Activated CD8-positive, alpha-beta T cell treated with anti-CD3 and anti-CD28 coated beads for 36 hours (primary cell): ENCODE data around the gene ASTN1. TPM values are rescaled to one million over a fixed set of nuclear protein-coding genes. Genes with fewer than 3 reads are reported as not detected.

Source experiments
- ATAC-seq: fragments of 200-7000 bp; cut with Tn5 transposase; one replicate; pipeline ENCODE4 v1.10.0; 2021; ENCODE audit warnings: mild to moderate bottlenecking, moderate library complexity
- CTCF ChIA-PET: fragments of 350-600 bp; sonication (Branson Sonifier 250); formaldehyde crosslinking; loops from one replicate; lab custom pipeline; 2021; ENCODE audit warnings: antibody characterized with exemption; lab: Charles Lee
- POLR2A ChIA-PET: fragments of 350-600 bp; sonication (Branson Sonifier 250); formaldehyde crosslinking; loops from one replicate; lab custom pipeline; 2021; ENCODE audit warnings: antibody characterized with exemption; lab: Charles Lee
- DNase-seq: peaks from one replicate; pipeline ENCODE4 v3.0.0-alpha.2; 2020
- H3K27ac Mint-ChIP-seq: one replicate; pipeline ENCODE4 v1.8.0; 2021; ENCODE audit warnings: mild to moderate bottlenecking, mixed read lengths
- H3K27me3 Mint-ChIP-seq: one replicate; pipeline ENCODE4 v1.8.0; 2021; ENCODE audit warnings: mixed read lengths
- H3K36me3 Mint-ChIP-seq: one replicate; pipeline ENCODE4 v1.8.0; 2021; ENCODE audit warnings: low read depth, mixed read lengths
- H3K4me1 Mint-ChIP-seq: one replicate; pipeline ENCODE4 v1.8.0; 2021; ENCODE audit warnings: low read depth, mixed read lengths
- H3K4me3 Mint-ChIP-seq: one replicate; pipeline ENCODE4 v1.8.0; 2021; ENCODE audit warnings: mild to moderate bottlenecking, moderate library complexity, mixed read lengths
- H3K9me3 Mint-ChIP-seq: one replicate; pipeline ENCODE4 v1.8.0; 2021; ENCODE audit warnings: mixed read lengths
- CTCF ChIP-seq: fragments of 200-600 bp; IDR thresholded peaks from one replicate; pipeline ENCODE4 v1.8.0; 2022; ENCODE audit warnings: antibody characterized with exemption, mild to moderate bottlenecking
- intact Hi-C: fragments of 100-400 bp; cut with micrococcal nuclease; formaldehyde crosslinking; loops from one replicate; pipeline ENCODE4 v1.10.0; 2022
- total RNA-seq, 2 experiments: library from RNA; stranded (reverse); gene quantifications; one replicate each; pipeline ENCODE4 v1.2.3, GENCODE V29; 2021

Gene ASTN1
- total RNA-seq, 2 experiments from 2014 or later = not detected

DNA sequence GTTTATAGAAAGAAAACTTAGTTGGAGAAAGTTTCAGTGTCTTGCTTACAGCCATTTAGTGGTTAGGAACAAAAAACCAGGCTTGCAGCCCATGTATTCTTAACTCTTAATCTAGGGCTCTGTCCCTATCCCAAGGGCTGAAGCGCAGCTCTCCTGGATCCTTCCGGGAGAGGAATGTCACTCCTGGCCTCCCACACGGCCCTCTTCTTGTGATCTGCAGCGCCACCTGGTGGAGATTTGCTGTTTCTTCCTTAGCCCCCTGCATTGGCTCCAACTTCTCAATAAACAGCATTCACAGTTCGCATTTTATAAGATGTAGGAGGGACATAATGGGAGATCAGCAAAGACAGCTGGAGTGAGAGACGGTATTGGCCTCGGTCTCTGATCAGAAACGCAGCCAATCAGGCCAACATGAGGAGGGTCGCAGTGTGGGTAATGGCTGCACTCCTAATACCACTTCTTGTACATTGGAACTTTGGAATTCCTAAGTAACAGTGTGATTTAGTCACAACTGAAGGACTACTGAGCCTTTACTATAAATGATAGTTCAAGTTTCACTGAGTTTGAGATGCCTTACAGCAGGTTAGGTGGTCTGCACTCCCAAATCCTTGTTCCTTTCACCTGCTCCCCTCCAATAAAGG lies 283.4 kb downstream of the ASTN1 start:
- Mint-ChIP-seq H3K4me1 (no peaks in the 10 kb centered on the region), H3K27me3 (peaks cover 3% of the 10 kb centered on the region), H3K27ac (no peak overlapping the region), H3K4me3 (no peak overlapping the region), H3K9me3 (no peaks in the 10 kb centered on the region), H3K36me3 (no peaks in the 10 kb centered on the region)
- POLR2A ChIA-PET = no interaction called here
- DNase-seq (peak; percentile 66), ATAC-seq (no peak)
- TF ChIP-seq CTCF = peak; percentile 72
- CTCF ChIA-PET = interaction anchor here (0.6 to 1.6 kb wide), 5 partner anchors 115 to 506 kb away, joined by 3 to 8 read pairs (median 3); no protein-coding TSS in a partner anchor
- intact Hi-C loops = loop anchor here (2.0 to 5.0 kb wide), 2 partner anchors 322 to 504 kb away; no protein-coding TSS in a partner anchor

GRCh38 chr1:176879784-176880620 lies 284.5 kb downstream of the ASTN1 start:
- Mint-ChIP-seq H3K27ac (no peak overlapping the region), H3K36me3 (no peaks in the 10 kb centered on the region), H3K9me3 (no peaks in the 10 kb centered on the region), H3K27me3 (peaks cover 3% of the 10 kb centered on the region), H3K4me1 (no peaks in the 10 kb centered on the region), H3K4me3 (no peak overlapping the region)
- ChIA-PET CTCF (interaction anchor here (0.8 to 1.6 kb wide), 5 partner anchors 146 to 505 kb away, joined by 3 to 8 read pairs (median 3); no protein-coding TSS in a partner anchor), POLR2A (interaction anchor here (0.6 kb wide), 1 partner anchor 8 kb away, joined by 3 read pairs; no protein-coding TSS in a partner anchor)
- intact Hi-C loops = loop anchor here (2.0 to 5.0 kb wide), 2 partner anchors 321 to 503 kb away; no protein-coding TSS in a partner anchor
- DNase-seq (no peak), ATAC-seq (no peak)
- no peak for TF ChIP-seq CTCF

DNA sequence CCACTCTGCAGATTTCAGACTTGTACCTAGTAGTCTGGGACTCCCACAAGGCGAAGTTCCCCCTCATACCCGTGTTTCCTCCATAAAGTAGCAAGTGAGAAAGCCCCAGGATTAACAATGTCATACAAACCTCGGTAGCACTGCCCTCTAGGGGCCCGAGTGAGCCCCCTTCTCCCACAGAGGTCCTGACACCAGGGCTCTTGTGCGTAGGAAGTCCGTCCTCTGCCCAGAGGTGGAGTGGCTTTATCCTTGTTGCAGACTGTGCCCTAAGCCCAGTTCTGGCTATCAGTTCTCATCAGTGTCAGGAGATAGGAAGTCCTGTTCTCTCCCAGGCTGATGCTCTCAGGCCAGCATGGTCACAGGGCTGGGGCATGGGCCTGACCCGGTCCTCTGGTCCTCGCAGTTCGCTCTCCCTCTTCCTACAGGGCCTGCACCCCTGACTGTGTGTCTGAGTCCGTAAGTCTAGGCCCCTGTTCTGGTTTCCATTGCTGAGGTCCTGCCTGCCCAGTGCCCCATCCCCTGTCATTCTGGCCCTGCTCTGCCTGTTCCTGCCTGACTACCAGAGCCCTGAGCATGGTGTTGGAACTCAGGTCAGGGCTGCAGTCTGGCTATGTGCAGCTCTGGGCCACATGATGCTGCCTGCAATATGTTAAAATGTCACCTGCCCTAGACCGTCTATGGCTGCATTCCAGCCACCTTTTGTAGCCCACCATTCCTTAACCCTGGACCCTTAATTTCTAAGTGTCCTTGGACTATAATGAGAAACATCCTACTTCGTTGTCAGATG lies 285.6 kb downstream of the ASTN1 start:
- DNase-seq (no peak), ATAC-seq (no peak)
- Mint-ChIP-seq H3K27me3 (peaks cover 3% of the 10 kb centered on the region), H3K4me1 (no peaks in the 10 kb centered on the region), H3K9me3 (no peaks in the 10 kb centered on the region), H3K27ac (no peak overlapping the region), H3K4me3 (no peak overlapping the region), H3K36me3 (no peaks in the 10 kb centered on the region)
- POLR2A ChIA-PET = no interaction called here
- CTCF ChIA-PET = interaction anchor here (0.8 to 1.6 kb wide), 3 partner anchors 187 to 504 kb away, joined by 3 to 6 read pairs (median 3); no protein-coding TSS in a partner anchor
- intact Hi-C loops = no loop called here
- no peak for TF ChIP-seq CTCF

- intact Hi-C loops = no loop called here
- DNase-seq (no peak), ATAC-seq (no peak)
- Mint-ChIP-seq H3K27me3 (peaks cover 3% of the 10 kb centered on the region), H3K9me3 (no peaks in the 10 kb centered on the region), H3K4me3 (no peak overlapping the region), H3K36me3 (no peaks in the 10 kb centered on the region), H3K4me1 (no peaks in the 10 kb centered on the region), H3K27ac (no peak overlapping the region)
- no peak for TF ChIP-seq CTCF
- ChIA-PET POLR2A (no interaction called here), CTCF (interaction anchor here (1.0 kb wide), 1 partner anchor 317 kb away, joined by 3 read pairs; no protein-coding TSS in a partner anchor)
Observed at GRCh38 chr1:176877557-176877956, 287.0 kb downstream of the ASTN1 start.
